ENCODE measurements around the gene MRM3. TPM values are rescaled to one million over a fixed set of nuclear protein-coding genes. Genes with fewer than 3 reads are reported as not detected.
A peak's percentile ranks its signal among the peaks of the same experiment; 100 is the strongest.
"Not testable (repeated sequence)": the region's sequence is repeated elsewhere in the genome, so short reads cannot be mapped to it uniquely, and the experiment has no call there.

The MRM3 gene
- 10 to 100 TPM; 14.9 to 17.7 TPM for total RNA-seq
- long read RNA-seq, transcript MRM3-201 (4 exons, 1,809 nt) = major isoform, 43 of 52 reads
- long read RNA-seq, partial matches to known transcripts = 2 of 52 reads
- long read RNA-seq, other reads (novel, unspliced or antisense) = 2 of 52 reads

- peak; percentile 94 for DNase-seq
- intact Hi-C loops (cut with DNase I) = loop anchor here in 1 of 2 donors (5.0 kb wide), 1 partner anchor 200 kb away; no protein-coding TSS in a partner anchor
- ATAC-seq = peak; percentile 99
These were observed at the start of gene MRM3, which contains the start of gene GLOD4 for GRCh38 chr17:781805-782731. Gene MRM3 (plus strand): TSS chr17:782353. CDS start chr17:782379, 26 bp downstream. Gene GLOD4 (minus strand): TSS chr17:782280. CDS start chr17:782255, 25 bp downstream.

GRCh38 chr17:732902-733720, 49.0 kb upstream of the MRM3 start:
- peak; percentile 44 for DNase-seq
- ATAC-seq = peak; percentile 49 to 75

GRCh38 chr17:733743-734142, 48.4 kb upstream of the MRM3 start:
- intact Hi-C loops (cut with DNase I) = no loop called here
- ATAC-seq (no peak), DNase-seq (no peak)

More at GRCh38 chr17:732902-733720, 49.0 kb upstream of the MRM3 start:
- intact Hi-C loops (cut with DNase I) = no loop called here

GRCh38 chr17:737561-738113, 44.5 kb upstream of the MRM3 start:
- DNase-seq (no peak), ATAC-seq (no peak)
- intact Hi-C loops (cut with DNase I) = no loop called here

- intact Hi-C loops (cut with DNase I) = no loop called here
- ATAC-seq (peak in 1 of 2 donors; percentile 30), DNase-seq (no peak)
These were observed 41.7 kb upstream of the MRM3 start for GRCh38 chr17:740240-741017.

- DNase-seq = no peak
- ATAC-seq = no peak
- intact Hi-C loops (cut with DNase I) = no loop called here
These were observed 39.9 kb upstream of the MRM3 start for GRCh38 chr17:742147-742793.

GRCh38 chr17:743139-743538, 39.0 kb upstream of the MRM3 start:
- ATAC-seq = no peak
- DNase-seq = no peak
- intact Hi-C loops (cut with DNase I) = no loop called here

- no peak for ATAC-seq
- DNase-seq = no peak
- intact Hi-C loops (cut with DNase I) = no loop called here
These were observed 37.2 kb upstream of the MRM3 start for GRCh38 chr17:744937-745336.

- DNase-seq (no peak), ATAC-seq (no peak)
- intact Hi-C loops (cut with DNase I) = no loop called here
These were observed 36.7 kb upstream of the MRM3 start for GRCh38 chr17:745406-745805.

- DNase-seq (no peak), ATAC-seq (no peak)
- intact Hi-C loops (cut with DNase I) = no loop called here
These were observed 36.0 kb upstream of the MRM3 start for GRCh38 chr17:746181-746580.

GRCh38 chr17:746783-747629, 35.1 kb upstream of the MRM3 start:
- DNase-seq (no peak), ATAC-seq (no peak)
- intact Hi-C loops (cut with DNase I) = no loop called here

- not testable (repeated sequence) for DNase-seq
These were observed 33.5 kb upstream of the MRM3 start for GRCh38 chr17:748604-749003.

GRCh38 chr17:749359-749758, 32.8 kb upstream of the MRM3 start:
- intact Hi-C loops (cut with DNase I); DNase-seq; ATAC-seq: not testable (repeated sequence)

More at GRCh38 chr17:748604-749003, 33.5 kb upstream of the MRM3 start:
- intact Hi-C loops (cut with DNase I); ATAC-seq: not testable (repeated sequence)

GRCh38 chr17:750431-751037, 31.6 kb upstream of the MRM3 start:
- ATAC-seq (no peak), DNase-seq (no peak)
- intact Hi-C loops (cut with DNase I) = no loop called here

GRCh38 chr17:751269-752001, 30.7 kb upstream of the MRM3 start:
- DNase-seq (peak; percentile 55), ATAC-seq (peak; percentile 24 to 30)
- intact Hi-C loops (cut with DNase I) = no loop called here

Data from left cardiac atrium (tissue), 4 donors.